ENCODE results near the gene TFAP2E.

TFAP2E gene

DNA sequence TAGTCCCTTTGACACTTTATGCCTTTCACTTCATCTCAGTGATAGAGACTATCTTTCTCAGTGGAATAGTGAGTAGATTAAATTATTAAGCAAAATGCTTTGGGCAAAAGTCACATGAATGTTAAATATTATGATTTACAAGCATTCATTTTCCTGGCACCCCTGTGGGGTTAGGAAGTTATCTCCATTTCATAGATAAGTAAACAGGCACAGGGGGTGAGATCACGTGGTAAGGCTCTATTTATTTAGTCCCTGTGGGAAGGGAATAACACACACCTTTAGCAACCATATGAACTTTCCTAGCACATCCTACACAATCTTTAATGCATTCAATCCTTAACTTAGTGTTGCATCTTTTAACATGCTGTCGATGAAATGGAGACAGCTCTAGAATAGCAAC lies 55.9 kb downstream of the TFAP2E start:
- no peak for TF ChIP-seq POU2F2 (IDR thresholded peaks at IDR 0.05; ENCODE audit: low read depth, low read length)
- TF ChIP-seq TAF1 (IDR thresholded peaks at IDR 0.05; ENCODE audit: low read depth, low read length) = no peak
- no peak for TF ChIP-seq POLR2A (IDR thresholded peaks at IDR 0.05; ENCODE audit: low read depth, low read length)
- no peak for TF ChIP-seq PAX5 (IDR thresholded peaks at IDR 0.05; ENCODE audit: insufficient read depth, low read length, severe bottlenecking)
- no peak for TF ChIP-seq POLR2AphosphoS5 (IDR thresholded peaks at IDR 0.05; ENCODE audit: low read depth, low read length)
- no peak for TF ChIP-seq SPI1 (IDR thresholded peaks at IDR 0.05; ENCODE audit: low read depth, low read length)
- no peak for DNase-seq (ENCODE audit: insufficient read length, low spot score)
- FAIRE-seq = no peak

GRCh38 chr1:35631396-35631795 lies 58.3 kb downstream of the TFAP2E start:
- TF ChIP-seq POLR2A (IDR thresholded peaks at IDR 0.05; ENCODE audit: low read depth, low read length) (no peak), POU2F2 (IDR thresholded peaks at IDR 0.05; ENCODE audit: low read depth, low read length) (no peak), TAF1 (IDR thresholded peaks at IDR 0.05; ENCODE audit: low read depth, low read length) (no peak), PAX5 (IDR thresholded peaks at IDR 0.05; ENCODE audit: insufficient read depth, low read length, severe bottlenecking) (no peak)
- no peak for FAIRE-seq

GRCh38 chr1:35633547-35633946 lies 60.4 kb downstream of the TFAP2E start:
- no peak for TF ChIP-seq SPI1 (IDR thresholded peaks at IDR 0.05; ENCODE audit: low read depth, low read length)
- no peak for TF ChIP-seq POLR2AphosphoS5 (IDR thresholded peaks at IDR 0.05; ENCODE audit: low read depth, low read length)
- TF ChIP-seq TAF1 (IDR thresholded peaks at IDR 0.05; ENCODE audit: low read depth, low read length) = no peak
- no peak for TF ChIP-seq POLR2A (IDR thresholded peaks at IDR 0.05; ENCODE audit: low read depth, low read length)
- no peak for TF ChIP-seq PAX5 (IDR thresholded peaks at IDR 0.05; ENCODE audit: insufficient read depth, low read length, severe bottlenecking)
- TF ChIP-seq POU2F2 (IDR thresholded peaks at IDR 0.05; ENCODE audit: low read depth, low read length) = no peak
- FAIRE-seq (no peak), DNase-seq (ENCODE audit: insufficient read length, low spot score) (no peak)

More at GRCh38 chr1:35631396-35631795, 58.3 kb downstream of the TFAP2E start:
- DNase-seq (ENCODE audit: insufficient read length, low spot score) = no peak

GRCh38 chr1:35637401-35637809 lies 64.3 kb downstream of the TFAP2E start:
- no peak for DNase-seq (ENCODE audit: insufficient read length, low spot score)
- TF ChIP-seq PAX5 (IDR thresholded peaks at IDR 0.05; ENCODE audit: insufficient read depth, low read length, severe bottlenecking) (no peak), POLR2A (IDR thresholded peaks at IDR 0.05; ENCODE audit: low read depth, low read length) (no peak), POLR2AphosphoS5 (IDR thresholded peaks at IDR 0.05; ENCODE audit: low read depth, low read length) (no peak), TAF1 (IDR thresholded peaks at IDR 0.05; ENCODE audit: low read depth, low read length) (no peak), POU2F2 (IDR thresholded peaks at IDR 0.05; ENCODE audit: low read depth, low read length) (no peak), SPI1 (IDR thresholded peaks at IDR 0.05; ENCODE audit: low read depth, low read length) (no peak)
- peak; percentile 40 for FAIRE-seq

GRCh38 chr1:35640380-35641232 lies 67.5 kb downstream of the TFAP2E start:
- DNase-seq (ENCODE audit: insufficient read length, low spot score) (no peak), FAIRE-seq (no peak)
- TF ChIP-seq TAF1 (IDR thresholded peaks at IDR 0.05; ENCODE audit: low read depth, low read length) = no peak
- TF ChIP-seq POLR2AphosphoS5 (IDR thresholded peaks at IDR 0.05; ENCODE audit: low read depth, low read length) = no peak
- no peak for TF ChIP-seq SPI1 (IDR thresholded peaks at IDR 0.05; ENCODE audit: low read depth, low read length)
- TF ChIP-seq PAX5 (IDR thresholded peaks at IDR 0.05; ENCODE audit: insufficient read depth, low read length, severe bottlenecking) = no peak
- no peak for TF ChIP-seq POLR2A (IDR thresholded peaks at IDR 0.05; ENCODE audit: low read depth, low read length)
- no peak for TF ChIP-seq POU2F2 (IDR thresholded peaks at IDR 0.05; ENCODE audit: low read depth, low read length)

GRCh38 chr1:35641233-35641866 lies 68.2 kb downstream of the TFAP2E start, which contains the start of gene PSMB2:
Gene PSMB2, minus strand, starts transcription at chr1:35641526. Its CDS starts 94 bp downstream, at chr1:35641432.
- peak; percentile 66 for DNase-seq (ENCODE audit: insufficient read length, low spot score)
- TF ChIP-seq TAF1 (IDR thresholded peaks at IDR 0.05; ENCODE audit: low read depth, low read length) (peak; percentile 83), POU2F2 (IDR thresholded peaks at IDR 0.05; ENCODE audit: low read depth, low read length) (peak; percentile 70; the same call in 1 of the 2 replicates), PAX5 (IDR thresholded peaks at IDR 0.05; ENCODE audit: insufficient read depth, low read length, severe bottlenecking) (no peak), SPI1 (IDR thresholded peaks at IDR 0.05; ENCODE audit: low read depth, low read length) (no peak), POLR2A (IDR thresholded peaks at IDR 0.05; ENCODE audit: low read depth, low read length) (peak; percentile 93), POLR2AphosphoS5 (IDR thresholded peaks at IDR 0.05; ENCODE audit: low read depth, low read length) (no peak; the same call in none of the 2 replicates)
- FAIRE-seq = peak; percentile 97

- FAIRE-seq = no peak
- no peak for DNase-seq (ENCODE audit: insufficient read length, low spot score)
- no peak for TF ChIP-seq POLR2AphosphoS5 (IDR thresholded peaks at IDR 0.05; ENCODE audit: low read depth, low read length)
- no peak for TF ChIP-seq POU2F2 (IDR thresholded peaks at IDR 0.05; ENCODE audit: low read depth, low read length)
- TF ChIP-seq PAX5 (IDR thresholded peaks at IDR 0.05; ENCODE audit: insufficient read depth, low read length, severe bottlenecking) = no peak
- TF ChIP-seq TAF1 (IDR thresholded peaks at IDR 0.05; ENCODE audit: low read depth, low read length) = no peak
- no peak for TF ChIP-seq POLR2A (IDR thresholded peaks at IDR 0.05; ENCODE audit: low read depth, low read length)
- TF ChIP-seq SPI1 (IDR thresholded peaks at IDR 0.05; ENCODE audit: low read depth, low read length) = no peak
Observed at GRCh38 chr1:35642471-35642955, 69.4 kb downstream of the TFAP2E start.

- no peak for TF ChIP-seq TAF1 (IDR thresholded peaks at IDR 0.05; ENCODE audit: low read depth, low read length)
- TF ChIP-seq POU2F2 (IDR thresholded peaks at IDR 0.05; ENCODE audit: low read depth, low read length) = no peak
- no peak for TF ChIP-seq SPI1 (IDR thresholded peaks at IDR 0.05; ENCODE audit: low read depth, low read length)
- TF ChIP-seq POLR2A (IDR thresholded peaks at IDR 0.05; ENCODE audit: low read depth, low read length) = no peak
- TF ChIP-seq POLR2AphosphoS5 (IDR thresholded peaks at IDR 0.05; ENCODE audit: low read depth, low read length) = no peak
- TF ChIP-seq PAX5 (IDR thresholded peaks at IDR 0.05; ENCODE audit: insufficient read depth, low read length, severe bottlenecking) = no peak
- FAIRE-seq = no peak
- DNase-seq (ENCODE audit: insufficient read length, low spot score) = no peak
Observed at GRCh38 chr1:35644204-35644603, 71.1 kb downstream of the TFAP2E start.
